DOHH2 (cell line): ENCODE measurements around the gene C1QTNF4.

ENCODE experiments used
- H3F3A ChIP-seq: fragments of 200-600 bp; sonication (generic), shearing (Covaris generic); 2 replicates; pipeline ENCODE4 v1.6.0; 2016; ENCODE audit warnings: antibody characterized with exemption, mild to moderate bottlenecking; ENCODE audit not compliant: control insufficient read depth, insufficient read depth
- H3K27ac ChIP-seq: fragments of 200-600 bp; sonication (generic); 2 replicates; pipeline ENCODE4 v1.5.1; 2014; ENCODE audit warnings: low read depth, mild to moderate bottlenecking, low read length, moderate library complexity
- H3K27me3 ChIP-seq: fragments of 200-600 bp; sonication (generic); 2 replicates; pipeline ENCODE4 v1.6.1; 2014; ENCODE audit warnings: mild to moderate bottlenecking, low read length, mixed read lengths; ENCODE audit not compliant: control insufficient read depth
- H3K36me3 ChIP-seq: fragments of 200-600 bp; sonication (generic); 2 replicates; pipeline ENCODE4 v1.6.1; 2014; ENCODE audit warnings: mild to moderate bottlenecking, low read length, moderate library complexity, mixed read lengths; ENCODE audit not compliant: control insufficient read depth
- H3K4me1 ChIP-seq: fragments of 200-600 bp; sonication (generic); 2 replicates; pipeline ENCODE4 v1.6.1; 2014; ENCODE audit warnings: mild to moderate bottlenecking, low read length, mixed read lengths; ENCODE audit not compliant: control insufficient read depth
- H3K4me2 ChIP-seq: fragments of 200-600 bp; sonication (generic); 2 replicates; pipeline ENCODE4 v1.6.0; 2014; ENCODE audit warnings: mild to moderate bottlenecking, low read length, moderate library complexity
- H3K4me3 ChIP-seq: fragments of 200-600 bp; sonication (generic); 2 replicates; pipeline ENCODE4 v1.5.1; 2014; ENCODE audit warnings: mild to moderate bottlenecking, low read length, mixed read lengths
- H3K79me2 ChIP-seq: fragments of 200-600 bp; sonication (generic); 2 replicates; pipeline ENCODE4 v1.6.1; 2014; ENCODE audit warnings: mild to moderate bottlenecking, low read length, mixed read lengths; ENCODE audit not compliant: control insufficient read depth
- H3K9me2 ChIP-seq: fragments of 200-600 bp; sonication (generic); replicated peaks from 2 replicates; pipeline ENCODE4 v1.6.1; 2014; ENCODE audit warnings: mild to moderate bottlenecking, low read length, mixed read lengths; ENCODE audit not compliant: control insufficient read depth
- H3K9me3 ChIP-seq: fragments of 200-600 bp; sonication (generic); 2 replicates; pipeline ENCODE4 v1.6.1; 2014; ENCODE audit warnings: antibody characterized with exemption, low read length, mixed read lengths; ENCODE audit not compliant: control insufficient read depth, insufficient read depth
- H4K20me1 ChIP-seq: fragments of 200-600 bp; sonication (generic); 2 replicates; pipeline ENCODE4 v1.6.0; 2014; ENCODE audit warnings: low read depth, mild to moderate bottlenecking, antibody characterized with exemption, low read length, moderate library complexity; ENCODE audit not compliant: control insufficient read depth, insufficient read depth
- EZH2phosphoT487 ChIP-seq: fragments of 200-600 bp; sonication (generic); IDR thresholded peaks from 2 replicates; pipeline ENCODE4 v1.6.1; 2017; ENCODE audit warnings: borderline replicate concordance, mild to moderate bottlenecking, antibody characterized with exemption, low read length, moderate library complexity, mixed read lengths
- TF ChIP-seq, protein P1 (sequence below): fragments of 200-600 bp; sonication (generic); IDR thresholded peaks from one replicate; pipeline ENCODE4 v1.5.1; 2014; ENCODE audit warnings: antibody characterized with exemption, mild to moderate bottlenecking, low read depth, low read length; ENCODE audit not compliant: poor library complexity, severe bottlenecking

The C1QTNF4 gene

DNA sequence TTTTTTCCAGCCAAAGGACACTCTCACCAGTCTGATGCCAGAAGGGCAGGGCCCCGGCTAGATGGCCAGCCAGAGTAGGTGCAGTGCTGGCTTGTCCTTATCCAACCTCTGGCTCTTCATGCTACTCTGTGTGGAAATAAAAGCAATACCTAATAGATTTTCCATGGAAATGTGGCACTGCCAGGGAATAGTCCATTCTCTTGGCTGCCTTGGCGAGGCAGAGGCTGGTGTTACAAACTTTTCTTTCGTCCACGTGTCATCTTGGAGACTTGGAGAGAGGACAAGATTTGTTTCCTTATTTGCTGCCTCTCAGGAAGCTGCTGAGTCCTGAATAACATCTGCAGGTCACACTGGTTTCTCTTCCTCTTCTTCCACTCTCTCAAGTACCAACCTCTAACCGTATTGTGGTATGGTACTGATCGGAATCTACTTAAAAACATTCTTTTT is 17.2 kb upstream of the C1QTNF4 start:
- H3K4me3 ChIP-seq = peak overlapping the region; percentile 22
- no peaks in the 10 kb centered on the region for H3K79me2 ChIP-seq
- no peaks in the 10 kb centered on the region for H3K9me3 ChIP-seq
- H3K27ac ChIP-seq = 0 out of 2 replicates have a peak overlapping the region, but pooled peaks have one; percentile 4
- peaks cover 16% of the 10 kb centered on the region for H3K4me1 ChIP-seq
- peak overlapping the region; percentile 40 for H3K4me2 ChIP-seq
- 0 out of 2 replicates have a peak, but pooled peaks cover 2% of the 10 kb centered on the region for H3K27me3 ChIP-seq
- H3K9me2 ChIP-seq = no peaks in the 10 kb centered on the region
- peaks cover 2% of the 10 kb centered on the region; the same call in 1 of the 2 replicates for H3F3A ChIP-seq
- H4K20me1 ChIP-seq = no peaks in the 10 kb centered on the region
- H3K36me3 ChIP-seq = no peaks in the 10 kb centered on the region
- TF ChIP-seq, protein P1, sequence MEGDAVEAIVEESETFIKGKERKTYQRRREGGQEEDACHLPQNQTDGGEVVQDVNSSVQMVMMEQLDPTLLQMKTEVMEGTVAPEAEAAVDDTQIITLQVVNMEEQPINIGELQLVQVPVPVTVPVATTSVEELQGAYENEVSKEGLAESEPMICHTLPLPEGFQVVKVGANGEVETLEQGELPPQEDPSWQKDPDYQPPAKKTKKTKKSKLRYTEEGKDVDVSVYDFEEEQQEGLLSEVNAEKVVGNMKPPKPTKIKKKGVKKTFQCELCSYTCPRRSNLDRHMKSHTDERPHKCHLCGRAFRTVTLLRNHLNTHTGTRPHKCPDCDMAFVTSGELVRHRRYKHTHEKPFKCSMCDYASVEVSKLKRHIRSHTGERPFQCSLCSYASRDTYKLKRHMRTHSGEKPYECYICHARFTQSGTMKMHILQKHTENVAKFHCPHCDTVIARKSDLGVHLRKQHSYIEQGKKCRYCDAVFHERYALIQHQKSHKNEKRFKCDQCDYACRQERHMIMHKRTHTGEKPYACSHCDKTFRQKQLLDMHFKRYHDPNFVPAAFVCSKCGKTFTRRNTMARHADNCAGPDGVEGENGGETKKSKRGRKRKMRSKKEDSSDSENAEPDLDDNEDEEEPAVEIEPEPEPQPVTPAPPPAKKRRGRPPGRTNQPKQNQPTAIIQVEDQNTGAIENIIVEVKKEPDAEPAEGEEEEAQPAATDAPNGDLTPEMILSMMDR = no peak
- TF ChIP-seq EZH2phosphoT487 = no peak

DNA sequence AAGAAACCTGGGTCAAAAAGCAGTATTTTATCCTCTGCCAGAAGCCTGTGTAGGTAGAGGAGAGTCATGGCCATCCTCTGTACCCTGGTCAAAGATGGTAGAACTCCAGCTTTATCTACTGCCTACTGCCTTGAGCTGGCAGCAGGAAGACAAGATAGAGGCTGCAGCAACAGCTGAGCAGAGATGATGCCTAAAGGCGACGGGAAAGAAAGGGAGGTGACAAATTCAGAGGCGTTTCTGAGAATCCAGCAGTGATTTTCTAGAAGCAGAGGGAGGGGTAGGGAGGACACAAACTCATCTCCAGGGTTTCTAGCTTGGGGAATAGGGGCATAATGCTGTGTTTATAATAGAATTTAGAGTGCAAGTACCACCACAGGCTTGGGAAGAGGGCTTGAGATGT is 15.5 kb upstream of the C1QTNF4 start:
- H3K36me3 ChIP-seq = no peaks in the 10 kb centered on the region
- TF ChIP-seq, protein P1 = no peak
- TF ChIP-seq EZH2phosphoT487 = no peak

DNA sequence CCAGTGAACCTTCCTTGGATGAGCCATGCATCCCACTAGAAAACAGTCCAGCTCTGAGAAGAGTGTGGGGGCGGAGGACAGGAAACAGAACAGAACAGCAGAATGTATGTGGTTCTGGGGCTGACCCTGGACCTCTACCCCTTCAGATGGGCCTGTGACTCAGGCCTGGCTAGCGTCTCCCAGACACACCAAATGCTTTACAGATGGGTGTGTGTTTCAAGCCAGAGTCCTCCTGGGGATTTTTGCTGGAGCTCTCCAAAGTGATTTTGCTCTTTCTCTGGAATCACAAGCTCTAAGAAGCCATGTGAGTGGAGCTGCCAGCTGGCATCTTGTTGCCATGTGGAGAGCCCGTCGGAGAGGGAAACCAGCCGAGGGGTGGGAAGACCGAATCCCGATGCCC is 13.2 kb upstream of the C1QTNF4 start:
- no peak for TF ChIP-seq EZH2phosphoT487
- TF ChIP-seq, protein P1 = no peak
- no peak overlapping the region for H3K4me3 ChIP-seq
- peaks cover 16% of the 10 kb centered on the region for H3K4me1 ChIP-seq
- H3K9me2 ChIP-seq = no peaks in the 10 kb centered on the region
- no peaks in the 10 kb centered on the region for H4K20me1 ChIP-seq
- no peak overlapping the region for H3K27ac ChIP-seq
- H3K36me3 ChIP-seq = no peaks in the 10 kb centered on the region
- H3K27me3 ChIP-seq = 0 out of 2 replicates have a peak, but pooled peaks cover 2% of the 10 kb centered on the region
- no peaks in the 10 kb centered on the region for H3K79me2 ChIP-seq
- no peaks in the 10 kb centered on the region for H3F3A ChIP-seq
- no peaks in the 10 kb centered on the region for H3K9me3 ChIP-seq
- H3K4me2 ChIP-seq = no peak overlapping the region

More for the DNA sequence above, 15.5 kb upstream of the C1QTNF4 start:
- peaks cover 2% of the 10 kb centered on the region; the same call in 1 of the 2 replicates for H3F3A ChIP-seq
- no peak overlapping the region for H3K4me3 ChIP-seq
- no peak overlapping the region for H3K4me2 ChIP-seq
- H3K9me3 ChIP-seq = no peaks in the 10 kb centered on the region
- H4K20me1 ChIP-seq = no peaks in the 10 kb centered on the region
- no peak overlapping the region for H3K27ac ChIP-seq
- no peaks in the 10 kb centered on the region for H3K79me2 ChIP-seq
- no peaks in the 10 kb centered on the region for H3K9me2 ChIP-seq
- peaks cover 16% of the 10 kb centered on the region for H3K4me1 ChIP-seq
- 0 out of 2 replicates have a peak, but pooled peaks cover 2% of the 10 kb centered on the region for H3K27me3 ChIP-seq
